Prostate gland (tissue), 2 donors: ENCODE measurements around the gene NPC1. TPM values are rescaled to one million over a fixed set of nuclear protein-coding genes. Genes with fewer than 3 reads are reported as not detected.
A peak's percentile ranks its signal among the peaks of the same experiment; 100 is the strongest.
"Not testable (repeated sequence)": the region's sequence is repeated elsewhere in the genome, so short reads cannot be mapped to it uniquely, and the experiment has no call there.

Experiments used
- DNase-seq: peaks from one replicate; pipeline ENCODE4 v3.0.0-alpha.2; 2019; ENCODE audit warnings: low spot score
- H3K27ac ChIP-seq, 2 donors: fragments of 200-600 bp; sonication (generic); 2 replicates each; pipeline ENCODE4 v1.5.1; 2017 to 2019
- H3K27me3 ChIP-seq: fragments of 200-600 bp; sonication (generic); replicated peaks from 2 replicates; pipeline ENCODE4 v1.5.1; 2019; ENCODE audit not compliant: insufficient read depth
- H3K36me3 ChIP-seq, 2 donors: fragments of 200-600 bp; sonication (generic); 1 replicate in 1 of 2; 2 replicates in 1 of 2; pipeline versions ENCODE4 v1.5.1 to v1.8.1; 2017 to 2019
- H3K4me1 ChIP-seq: fragments of 200-600 bp; sonication (generic); replicated peaks from 2 replicates; pipeline ENCODE4 v1.5.1; 2019
- H3K4me3 ChIP-seq, 2 donors: fragments of 200-600 bp; sonication (generic); 2 replicates each; pipeline ENCODE4 v1.5.1; 2017 to 2019
- H3K9me3 ChIP-seq: fragments of 200-600 bp; sonication (generic); 2 replicates; pipeline ENCODE4 v1.5.1; 2017
- CTCF ChIP-seq, 4 experiments: fragments of 200-600 bp in 2 of 4; fragments of 450-650 bp in 2 of 4; sonication (generic) in 2 of 4; IDR thresholded peaks; 1 replicate in 3 of 4; 2 replicates in 1 of 4; pipeline ENCODE4 v1.5.1; 2016 to 2019; ENCODE audit warnings: antibody characterized with exemption in 4 of 4, mild to moderate bottlenecking in 2 of 4, moderate library complexity in 2 of 4
- POLR2A ChIP-seq: fragments of 450-650 bp; IDR thresholded peaks from one replicate; pipeline ENCODE4 v1.6.1; 2016; ENCODE audit warnings: antibody characterized with exemption, mild to moderate bottlenecking
- POLR2AphosphoS5 ChIP-seq: sonication (generic); formaldehyde crosslinking; IDR thresholded peaks from one replicate; pipeline ENCODE4 v1.6.1; 2017; ENCODE audit warnings: antibody characterized with exemption
- WGBS: methylation state at CpG from one replicate; pipeline ENCODE4 v1.1.5; 2018; 5-methylcytosine and 5-hydroxymethylcytosine counted together
- intact Hi-C: fragments of 100-400 bp; cut with DNase I; formaldehyde crosslinking; loops from one replicate; pipeline ENCODE4 v1.14.2; 2022
- total RNA-seq, 2 donors: library from RNA; depleted of rRNA; stranded (reverse); fragments of >200 nt; gene quantifications; one replicate each; pipeline ENCODE4 v1.1.0, GENCODE V29; 2016

NPC1 gene
- total RNA-seq, 2 donors from 2014 or later: 32.0 to 63.5 TPM

- intact Hi-C loops: no loop called here
- Histone ChIP-seq H3K4me1 (no peaks in the 10 kb centered on the region), H3K27me3 (no peaks in the 10 kb centered on the region), H3K27ac (peak overlapping the region; percentile 73 to 74), H3K9me3 (no peaks in the 10 kb centered on the region), H3K4me3 (peak overlapping the region; percentile 29 to 38), H3K36me3 (no peaks in the 10 kb centered on the region)
- TF ChIP-seq POLR2A: no peak
- TF ChIP-seq POLR2AphosphoS5: no peak
- TF ChIP-seq CTCF (IDR thresholded peaks at IDR 0.05): no peak
- no peak for DNase-seq
- 32% methylated on average over 13 of the region's 18 CpGs for WGBS
Measured at GRCh38 chr18:23618862-23619387, 32.6 kb upstream of the NPC1 start.

- H3K27ac ChIP-seq: peak overlapping the region; percentile 73 to 74
- no peak overlapping the region for H3K4me3 ChIP-seq
- WGBS: 75% methylated on average over 4 of the region's 4 CpGs
- no peaks in the 10 kb centered on the region for H3K27me3 ChIP-seq
- no peaks in the 10 kb centered on the region for H3K36me3 ChIP-seq
- no peaks in the 10 kb centered on the region for H3K9me3 ChIP-seq
- no peak for DNase-seq
- TF ChIP-seq CTCF (IDR thresholded peaks at IDR 0.05): no peak
- no peak for TF ChIP-seq POLR2A
- no peak for TF ChIP-seq POLR2AphosphoS5
- intact Hi-C loops: no loop called here
- no peaks in the 10 kb centered on the region for H3K4me1 ChIP-seq
Measured at GRCh38 chr18:23617412-23618014, 31.2 kb upstream of the NPC1 start.

- no peaks in the 10 kb centered on the region for H3K27me3 ChIP-seq
- no peaks in the 10 kb centered on the region for H3K9me3 ChIP-seq
- 93% methylated on average over 2 of the region's 2 CpGs for WGBS
- TF ChIP-seq POLR2A (no peak), POLR2AphosphoS5 (no peak), CTCF (IDR thresholded peaks at IDR 0.05) (no peak)
- peaks cover 2% of the 10 kb centered on the region for H3K4me1 ChIP-seq
- no peak overlapping the region for H3K4me3 ChIP-seq
- DNase-seq: no peak
- intact Hi-C loops: no loop called here
- H3K27ac ChIP-seq: no peak overlapping the region
- H3K36me3 ChIP-seq: no peaks in the 10 kb centered on the region
Measured at GRCh38 chr18:23616258-23616657, 30.0 kb upstream of the NPC1 start.

GRCh38 chr18:23614891-23615290 lies 28.6 kb upstream of the NPC1 start:
- H3K27me3 ChIP-seq: no peaks in the 10 kb centered on the region
- DNase-seq: no peak
- H3K27ac ChIP-seq: no peak overlapping the region
- no peaks in the 10 kb centered on the region for H3K9me3 ChIP-seq
- 44% methylated on average over 3 of the region's 3 CpGs for WGBS
- intact Hi-C loops: no loop called here
- TF ChIP-seq CTCF (IDR thresholded peaks at IDR 0.05): no peak
- TF ChIP-seq POLR2AphosphoS5: no peak
- TF ChIP-seq POLR2A: no peak
- H3K36me3 ChIP-seq: no peaks in the 10 kb centered on the region
- no peak overlapping the region for H3K4me3 ChIP-seq
- peaks cover 2% of the 10 kb centered on the region for H3K4me1 ChIP-seq

- no peak for TF ChIP-seq CTCF (IDR thresholded peaks at IDR 0.05)
- no peak for TF ChIP-seq POLR2AphosphoS5
- TF ChIP-seq POLR2A: no peak
- intact Hi-C loops: no loop called here
- Histone ChIP-seq H3K27me3 (no peaks in the 10 kb centered on the region), H3K4me3 (no peak overlapping the region), H3K36me3 (no peaks in the 10 kb centered on the region), H3K9me3 (no peaks in the 10 kb centered on the region), H3K27ac (no peak overlapping the region), H3K4me1 (peaks cover 2% of the 10 kb centered on the region)
- 86% methylated on average over 2 of the region's 2 CpGs for WGBS
- no peak for DNase-seq
Measured at GRCh38 chr18:23614413-23614812, 28.1 kb upstream of the NPC1 start.

- WGBS: 92% methylated on average over 7 of the region's 7 CpGs
- H3K4me3 ChIP-seq, intact Hi-C loops, H3K4me1 ChIP-seq, H3K36me3 ChIP-seq, H3K27me3 ChIP-seq, H3K9me3 ChIP-seq, H3K27ac ChIP-seq, DNase-seq: not testable (repeated sequence)
Measured at GRCh38 chr18:23613091-23613475, 26.8 kb upstream of the NPC1 start.
